Measurements from ENCODE around the gene VIPR2. TPM values are rescaled to one million over a fixed set of nuclear protein-coding genes. Genes with fewer than 3 reads are reported as not detected.

Gene VIPR2
- total and polyA plus RNA-seq, 2 of the 13 experiments (the other 11 are each of a cell fraction or from before 2014, with no cell fraction given): not detected

- TF ChIP-seq PAXIP1 (CRISPR knock-in tag; conservative IDR thresholded peaks at IDR 0.05): no peak
- TF ChIP-seq ATAD3A (CRISPR knock-in tag; IDR thresholded peaks at IDR 0.05): no peak
- no peak for TF ChIP-seq NCOA2 (CRISPR knock-in tag; IDR thresholded peaks at IDR 0.05)
- TF ChIP-seq ELF4 (CRISPR knock-in tag; IDR thresholded peaks at IDR 0.05; ENCODE audit: borderline replicate concordance): no peak
These were observed 76.2 kb downstream of the VIPR2 start (continued) for GRCh38 chr7:159068488-159068811.

- H3K27ac ChIP-seq (ENCODE audit: extremely low read length, insufficient read depth, low read length): no peak overlapping the region
- in situ Hi-C loops (cut with HindIII; ENCODE audit: extremely low pct_ligation_motif_present, low pct_unique_long_range_greater_than_20kb): no loop called here
- H3K9ac ChIP-seq (ENCODE audit: insufficient read depth, low read depth, low read length): no peak overlapping the region
- ChIA-PET CTCF (ENCODE audit: low intra/inter-chr PET ratio, low total read pairs) (no interaction called here), POLR2A (no interaction called here)
- H3K9me3 ChIP-seq (ENCODE audit: low read length): no peaks in the 10 kb centered on the region
- no peak overlapping the region for H2AFZ ChIP-seq (ENCODE audit: low read length)
- intact Hi-C loops (cut with micrococcal nuclease; ENCODE audit: unreplicated experiment): no loop called here
- TF ChIP-seq ZNF713 (CRISPR knock-in tag; IDR thresholded peaks at IDR 0.05) (no peak), MAFK (conservative IDR thresholded peaks at IDR 0.05 in 1 of 2, IDR thresholded peaks at IDR 0.05 in 1 of 2; ENCODE audit: low read length in 2 of 2) (peak; percentile 67 to 86; a peak in 3 of 4 replicates), KLF11 (CRISPR knock-in tag; IDR thresholded peaks at IDR 0.05) (no peak), ZNF746 (CRISPR knock-in tag; IDR thresholded peaks at IDR 0.05) (no peak), MAFF (IDR thresholded peaks at IDR 0.05; ENCODE audit: low read depth, low read length) (peak; percentile 79)
- DNase-seq (ENCODE audit: low spot score): no peak
- no peak overlapping the region for H3K4me3 ChIP-seq (replicated peaks in 1 of 3; ENCODE audit: insufficient read depth in 1 of 3, low read depth in 2 of 3, low read length in 3 of 3)
- WGBS (ENCODE audit: low lambda C conversion rate): 37% methylated on average over 10 of the region's 13 CpGs
- no peaks in the 10 kb centered on the region for H3K36me3 ChIP-seq (replicated peaks in 1 of 2; ENCODE audit: control insufficient read depth in 1 of 2, insufficient read depth in 2 of 2, low read length in 2 of 2)
- no peaks in the 10 kb centered on the region for H3K79me2 ChIP-seq (ENCODE audit: insufficient read depth, low read length)
- BruUV-seq (replicated peaks): no TSS peak
- no peak for FAIRE-seq
- ATAC-seq: no peak
- H4K20me1 ChIP-seq (ENCODE audit: insufficient read depth, low read length): no peaks in the 10 kb centered on the region
- no peak overlapping the region for H3K4me2 ChIP-seq (ENCODE audit: low read depth, low read length)
- peaks cover 3 to 66% of the 10 kb centered on the region in 2 experiments; a peak in 4 of 5 replicates for H3K27me3 ChIP-seq (ENCODE audit: control insufficient read depth in 1 of 2, insufficient read depth in 2 of 2, low read length in 2 of 2)
- H3K4me1 ChIP-seq (ENCODE audit: insufficient read depth, low read length): no peaks in the 10 kb centered on the region
These were observed 76.8 kb downstream of the VIPR2 start for GRCh38 chr7:159067576-159068487.
